Trophoblast cell (in vitro differentiated cells and primary cell): ENCODE results near the gene KIF13A.

Experiments used
- DNase-seq, 2 donors: peaks; one replicate each; pipeline ENCODE4 v3.0.0-alpha.2; 2016
- H2AFZ ChIP-seq: 2 replicates; pipeline ENCODE4 v1.6.1; 2013; ENCODE audit warnings: low read length, moderate library complexity, mild to moderate bottlenecking; ENCODE audit not compliant: insufficient read depth, poor library complexity
- H2AK5ac ChIP-seq: 2 replicates; pipeline ENCODE4 v1.6.1; 2013; ENCODE audit warnings: mild to moderate bottlenecking, low read length
- H2BK120ac ChIP-seq: 2 replicates; pipeline ENCODE4 v1.6.1; 2013; ENCODE audit warnings: low read length, mild to moderate bottlenecking, moderate library complexity; ENCODE audit not compliant: insufficient read depth, poor library complexity
- H2BK12ac ChIP-seq: 2 replicates; pipeline ENCODE4 v1.6.1; 2013; ENCODE audit warnings: mild to moderate bottlenecking, low read length, moderate library complexity
- H2BK5ac ChIP-seq: 2 replicates; pipeline ENCODE4 v1.6.1; 2013; ENCODE audit warnings: low read length, low read depth, moderate library complexity, mild to moderate bottlenecking; ENCODE audit not compliant: poor library complexity
- H3K14ac ChIP-seq: 2 replicates; pipeline ENCODE4 v1.6.1; 2013; ENCODE audit warnings: mild to moderate bottlenecking, low read length
- H3K18ac ChIP-seq: 2 replicates; pipeline ENCODE4 v1.6.1; 2013; ENCODE audit warnings: mild to moderate bottlenecking, low read length
- H3K23ac ChIP-seq: 2 replicates; pipeline ENCODE4 v1.6.1; 2013; ENCODE audit warnings: low read length
- H3K27ac ChIP-seq: 2 replicates; pipeline ENCODE4 v1.5.1; 2013; ENCODE audit warnings: low read depth, mild to moderate bottlenecking, inconsistent platforms, low read length, moderate library complexity
- H3K27me3 ChIP-seq: 2 replicates; pipeline ENCODE4 v1.6.1; 2013; ENCODE audit warnings: inconsistent platforms, mild to moderate bottlenecking, low read length, moderate library complexity; ENCODE audit not compliant: insufficient read depth
- H3K36me3 ChIP-seq, 2 experiments: 1 replicate in 1 of 2; 2 replicates in 1 of 2; pipeline ENCODE4 v1.6.1; 2013; ENCODE audit warnings: low read length in 2 of 2, mild to moderate bottlenecking in 2 of 2, moderate library complexity in 1 of 2; ENCODE audit not compliant: insufficient read depth in 2 of 2, control insufficient read depth in 1 of 2
- H3K4ac ChIP-seq: 2 replicates; pipeline ENCODE4 v1.6.1; 2013; ENCODE audit warnings: low read depth, mild to moderate bottlenecking, low read length, moderate library complexity
- H3K4me1 ChIP-seq, 2 experiments: 1 replicate in 1 of 2; 2 replicates in 1 of 2; pipeline ENCODE4 v1.6.1; 2013; ENCODE audit warnings: low read length in 2 of 2, mild to moderate bottlenecking in 2 of 2, moderate library complexity in 1 of 2; ENCODE audit not compliant: insufficient read depth in 2 of 2, control insufficient read depth in 1 of 2
- H3K4me2 ChIP-seq: 2 replicates; pipeline ENCODE4 v1.6.1; 2013; ENCODE audit warnings: inconsistent platforms, mild to moderate bottlenecking, low read length, moderate library complexity
- H3K4me3 ChIP-seq: 2 replicates; pipeline ENCODE4 v1.5.1; 2013; ENCODE audit warnings: mild to moderate bottlenecking, low read depth, low read length, inconsistent platforms
- H3K79me1 ChIP-seq: one replicate; pipeline ENCODE4 v1.6.1; 2013; ENCODE audit warnings: low read length
- H3K79me2 ChIP-seq: 2 replicates; pipeline ENCODE4 v1.6.1; 2013; ENCODE audit warnings: low read length, mild to moderate bottlenecking; ENCODE audit not compliant: control insufficient read depth, insufficient read depth, poor library complexity
- H3K9ac ChIP-seq: 2 replicates; pipeline ENCODE4 v1.6.1; 2013; ENCODE audit warnings: mild to moderate bottlenecking, low read length
- H3K9me3 ChIP-seq: 2 replicates; pipeline ENCODE4 v1.6.1; 2013; ENCODE audit warnings: low read depth, mild to moderate bottlenecking, control low read depth, inconsistent platforms, low read length; ENCODE audit not compliant: insufficient read depth
- H4K12ac ChIP-seq: 2 replicates; pipeline ENCODE4 v1.6.1; 2013; ENCODE audit warnings: low read depth, mild to moderate bottlenecking, low read length, moderate library complexity
- H4K8ac ChIP-seq: 2 replicates; pipeline ENCODE4 v1.6.1; 2013; ENCODE audit warnings: low read depth, mild to moderate bottlenecking, low read length, moderate library complexity
- H4K91ac ChIP-seq: one replicate; pipeline ENCODE4 v1.6.1; 2013; ENCODE audit warnings: low read depth, mild to moderate bottlenecking, low read length, moderate library complexity
- WGBS: extraction: QIAGEN DNeasy Blood & Tissue Kit; methylation state at CpG from one replicate; pipeline ENCODE4 v1.1.7; 2013; ENCODE audit warnings: missing lambda C conversion rate; ENCODE audit not compliant: insufficient read length, insufficient coverage; ENCODE audit errors: extremely low coverage; 5-methylcytosine and 5-hydroxymethylcytosine counted together

Gene KIF13A

GRCh38 chr6:17972978-17973622 is 14.3 kb downstream of the KIF13A start:
- Histone ChIP-seq H2BK120ac (no peak overlapping the region), H3K79me2 (no peaks in the 10 kb centered on the region), H2AFZ (no peak overlapping the region), H4K91ac (no peak overlapping the region), H3K9me3 (no peaks in the 10 kb centered on the region), H3K4me1 (peaks cover 11 to 12% of the 10 kb centered on the region in 2 experiments), H3K23ac (no peak overlapping the region), H3K36me3 (peaks cover 0 to 2% of the 10 kb centered on the region in 2 experiments), H4K8ac (no peak overlapping the region), H4K12ac (no peak overlapping the region), H3K14ac (no peak overlapping the region), H3K27me3 (no peaks in the 10 kb centered on the region), H3K4me2 (no peak overlapping the region), H3K4ac (no peak overlapping the region), H3K27ac (peak overlapping the region; percentile 36), H3K18ac (no peak overlapping the region), H3K4me3 (no peak overlapping the region), H3K9ac (no peak overlapping the region), H3K79me1 (no peaks in the 10 kb centered on the region), H2AK5ac (no peak overlapping the region), H2BK12ac (no peak overlapping the region), H2BK5ac (no peak overlapping the region)
- WGBS = no CpG with 5 or more reads among the region's 5 CpGs
- no peak for DNase-seq

GRCh38 chr6:17972074-17972952 is 15.1 kb downstream of the KIF13A start:
- no peak for DNase-seq
- Histone ChIP-seq H3K27me3 (no peaks in the 10 kb centered on the region), H3K4me3 (no peak overlapping the region), H3K14ac (no peak overlapping the region), H2AK5ac (no peak overlapping the region), H3K9me3 (no peaks in the 10 kb centered on the region), H2BK5ac (no peak overlapping the region), H3K9ac (no peak overlapping the region), H3K4me1 (peaks cover 13 to 16% of the 10 kb centered on the region in 2 experiments), H3K27ac (peak overlapping the region; percentile 50), H4K8ac (no peak overlapping the region), H2BK12ac (no peak overlapping the region), H3K79me2 (no peaks in the 10 kb centered on the region), H4K91ac (no peak overlapping the region), H2BK120ac (no peak overlapping the region), H3K18ac (no peak overlapping the region), H3K4ac (no peak overlapping the region), H3K36me3 (peaks cover 0 to 2% of the 10 kb centered on the region in 2 experiments), H3K79me1 (no peaks in the 10 kb centered on the region), H3K4me2 (no peak overlapping the region), H2AFZ (no peak overlapping the region), H4K12ac (no peak overlapping the region), H3K23ac (no peak overlapping the region)
- no CpG with 5 or more reads among the region's 7 CpGs for WGBS

- Histone ChIP-seq H3K14ac (no peak overlapping the region), H2BK12ac (no peak overlapping the region), H3K23ac (no peak overlapping the region), H2BK5ac (no peak overlapping the region), H3K4me2 (no peak overlapping the region), H3K36me3 (peaks cover 0 to 2% of the 10 kb centered on the region in 2 experiments), H4K91ac (no peak overlapping the region), H4K8ac (no peak overlapping the region), H3K79me2 (no peaks in the 10 kb centered on the region), H3K4ac (no peak overlapping the region), H2BK120ac (no peak overlapping the region), H3K18ac (no peak overlapping the region), H3K9me3 (no peaks in the 10 kb centered on the region), H3K27ac (no peak overlapping the region), H2AK5ac (no peak overlapping the region), H3K4me3 (no peak overlapping the region), H2AFZ (no peak overlapping the region), H3K79me1 (no peaks in the 10 kb centered on the region), H3K9ac (no peak overlapping the region), H3K27me3 (no peaks in the 10 kb centered on the region), H3K4me1 (peaks cover 13 to 16% of the 10 kb centered on the region in 2 experiments), H4K12ac (no peak overlapping the region)
- no CpG with 5 or more reads among the region's 7 CpGs for WGBS
- DNase-seq = no peak
These were observed 16.0 kb downstream of the KIF13A start for GRCh38 chr6:17971128-17972073.

- H2BK5ac ChIP-seq = no peak overlapping the region
- no peak overlapping the region for H2BK12ac ChIP-seq
- peaks cover 2% of the 10 kb centered on the region for H3K79me1 ChIP-seq
- no peak overlapping the region for H3K4ac ChIP-seq
- no CpG with 5 or more reads among the region's 2 CpGs for WGBS
- H4K12ac ChIP-seq = no peak overlapping the region
- no peaks in the 10 kb centered on the region for H3K9me3 ChIP-seq
- H3K4me3 ChIP-seq = no peak overlapping the region
- H3K79me2 ChIP-seq = no peaks in the 10 kb centered on the region
- H3K23ac ChIP-seq = no peak overlapping the region
- H3K14ac ChIP-seq = no peak overlapping the region
- H3K9ac ChIP-seq = no peak overlapping the region
- no peak overlapping the region for H4K91ac ChIP-seq
- H3K27me3 ChIP-seq = no peaks in the 10 kb centered on the region
- DNase-seq = no peak
- H3K4me2 ChIP-seq = no peak overlapping the region
- H3K27ac ChIP-seq = no peak overlapping the region
- no peak overlapping the region for H2BK120ac ChIP-seq
- H3K4me1 ChIP-seq = peaks cover 13 to 16% of the 10 kb centered on the region in 2 experiments
- no peak overlapping the region for H2AK5ac ChIP-seq
- peaks cover 0 to 2% of the 10 kb centered on the region in 2 experiments for H3K36me3 ChIP-seq
- H2AFZ ChIP-seq = no peak overlapping the region
- H3K18ac ChIP-seq = no peak overlapping the region
- H4K8ac ChIP-seq = no peak overlapping the region
These were observed 18.6 kb downstream of the KIF13A start for GRCh38 chr6:17968876-17969275.
